ENCODE measurements around the gene FGF11. TPM values are rescaled to one million over a fixed set of nuclear protein-coding genes. Genes with fewer than 3 reads are reported as not detected.

The FGF11 gene
- total and polyA plus RNA-seq, 2 of the 13 experiments (the other 11 are each of a cell fraction or from before 2014, with no cell fraction given), result 0.20 to 7.6 TPM

DNA sequence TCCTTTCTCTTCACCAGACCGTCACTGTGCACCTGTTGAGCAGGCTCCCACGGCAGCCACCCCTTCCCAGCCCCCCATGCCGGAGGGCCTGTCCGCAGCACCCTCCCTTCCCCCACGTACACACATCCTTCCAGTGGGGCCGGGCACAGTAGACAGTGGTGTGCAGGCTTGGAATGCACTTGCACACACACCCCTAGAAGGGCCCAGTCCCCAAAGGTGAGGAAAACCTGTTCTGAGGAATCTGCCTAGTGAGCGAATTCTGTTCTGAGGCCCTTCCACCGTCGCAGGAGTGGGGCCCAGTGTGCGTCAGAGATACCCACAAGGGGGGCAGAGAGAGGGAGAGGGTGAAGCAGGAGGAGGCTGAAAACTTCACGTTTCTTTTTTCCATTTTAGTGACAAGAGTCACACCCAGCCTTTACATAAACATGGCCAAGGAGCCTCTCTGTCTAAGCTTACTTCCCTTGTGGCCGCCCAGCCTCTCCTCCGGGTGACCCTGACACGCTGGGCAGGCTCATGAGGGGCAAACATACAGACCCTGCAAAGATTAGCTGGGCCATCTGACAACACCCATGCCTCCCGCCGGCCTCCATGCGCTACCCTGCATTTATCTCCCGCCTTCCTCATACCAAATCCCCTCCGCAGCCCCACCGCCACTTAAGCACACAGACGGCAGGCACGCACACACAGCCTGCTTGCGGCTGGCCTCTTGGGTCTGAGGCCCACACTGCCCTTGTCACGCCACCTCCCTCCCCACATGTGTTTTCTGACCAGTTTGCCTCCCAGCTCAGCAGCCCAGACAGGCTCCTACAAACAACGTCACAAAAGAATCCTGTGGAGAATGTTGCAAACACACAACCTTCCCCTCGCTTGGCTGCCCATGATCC lies 38.3 kb downstream of the FGF11 start (continued):
- TF ChIP-seq, protein P1, sequence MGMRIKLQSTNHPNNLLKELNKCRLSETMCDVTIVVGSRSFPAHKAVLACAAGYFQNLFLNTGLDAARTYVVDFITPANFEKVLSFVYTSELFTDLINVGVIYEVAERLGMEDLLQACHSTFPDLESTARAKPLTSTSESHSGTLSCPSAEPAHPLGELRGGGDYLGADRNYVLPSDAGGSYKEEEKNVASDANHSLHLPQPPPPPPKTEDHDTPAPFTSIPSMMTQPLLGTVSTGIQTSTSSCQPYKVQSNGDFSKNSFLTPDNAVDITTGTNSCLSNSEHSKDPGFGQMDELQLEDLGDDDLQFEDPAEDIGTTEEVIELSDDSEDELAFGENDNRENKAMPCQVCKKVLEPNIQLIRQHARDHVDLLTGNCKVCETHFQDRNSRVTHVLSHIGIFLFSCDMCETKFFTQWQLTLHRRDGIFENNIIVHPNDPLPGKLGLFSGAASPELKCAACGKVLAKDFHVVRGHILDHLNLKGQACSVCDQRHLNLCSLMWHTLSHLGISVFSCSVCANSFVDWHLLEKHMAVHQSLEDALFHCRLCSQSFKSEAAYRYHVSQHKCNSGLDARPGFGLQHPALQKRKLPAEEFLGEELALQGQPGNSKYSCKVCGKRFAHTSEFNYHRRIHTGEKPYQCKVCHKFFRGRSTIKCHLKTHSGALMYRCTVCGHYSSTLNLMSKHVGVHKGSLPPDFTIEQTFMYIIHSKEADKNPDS (CRISPR knock-in tag; IDR thresholded peaks at IDR 0.05), result no peak
- TF ChIP-seq AGO1 (IDR thresholded peaks at IDR 0.05; ENCODE audit: low read depth, low read length, poor library complexity, severe bottlenecking), result no peak
- TF ChIP-seq, protein P2, sequence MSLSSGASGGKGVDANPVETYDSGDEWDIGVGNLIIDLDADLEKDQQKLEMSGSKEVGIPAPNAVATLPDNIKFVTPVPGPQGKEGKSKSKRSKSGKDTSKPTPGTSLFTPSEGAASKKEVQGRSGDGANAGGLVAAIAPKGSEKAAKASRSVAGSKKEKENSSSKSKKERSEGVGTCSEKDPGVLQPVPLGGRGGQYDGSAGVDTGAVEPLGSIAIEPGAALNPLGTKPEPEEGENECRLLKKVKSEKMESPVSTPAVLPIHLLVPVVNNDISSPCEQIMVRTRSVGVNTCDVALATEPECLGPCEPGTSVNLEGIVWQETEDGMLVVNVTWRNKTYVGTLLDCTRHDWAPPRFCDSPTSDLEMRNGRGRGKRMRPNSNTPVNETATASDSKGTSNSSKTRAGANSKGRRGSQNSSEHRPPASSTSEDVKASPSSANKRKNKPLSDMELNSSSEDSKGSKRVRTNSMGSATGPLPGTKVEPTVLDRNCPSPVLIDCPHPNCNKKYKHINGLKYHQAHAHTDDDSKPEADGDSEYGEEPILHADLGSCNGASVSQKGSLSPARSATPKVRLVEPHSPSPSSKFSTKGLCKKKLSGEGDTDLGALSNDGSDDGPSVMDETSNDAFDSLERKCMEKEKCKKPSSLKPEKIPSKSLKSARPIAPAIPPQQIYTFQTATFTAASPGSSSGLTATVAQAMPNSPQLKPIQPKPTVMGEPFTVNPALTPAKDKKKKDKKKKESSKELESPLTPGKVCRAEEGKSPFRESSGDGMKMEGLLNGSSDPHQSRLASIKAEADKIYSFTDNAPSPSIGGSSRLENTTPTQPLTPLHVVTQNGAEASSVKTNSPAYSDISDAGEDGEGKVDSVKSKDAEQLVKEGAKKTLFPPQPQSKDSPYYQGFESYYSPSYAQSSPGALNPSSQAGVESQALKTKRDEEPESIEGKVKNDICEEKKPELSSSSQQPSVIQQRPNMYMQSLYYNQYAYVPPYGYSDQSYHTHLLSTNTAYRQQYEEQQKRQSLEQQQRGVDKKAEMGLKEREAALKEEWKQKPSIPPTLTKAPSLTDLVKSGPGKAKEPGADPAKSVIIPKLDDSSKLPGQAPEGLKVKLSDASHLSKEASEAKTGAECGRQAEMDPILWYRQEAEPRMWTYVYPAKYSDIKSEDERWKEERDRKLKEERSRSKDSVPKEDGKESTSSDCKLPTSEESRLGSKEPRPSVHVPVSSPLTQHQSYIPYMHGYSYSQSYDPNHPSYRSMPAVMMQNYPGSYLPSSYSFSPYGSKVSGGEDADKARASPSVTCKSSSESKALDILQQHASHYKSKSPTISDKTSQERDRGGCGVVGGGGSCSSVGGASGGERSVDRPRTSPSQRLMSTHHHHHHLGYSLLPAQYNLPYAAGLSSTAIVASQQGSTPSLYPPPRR (CRISPR knock-in tag; IDR thresholded peaks at IDR 0.05; ENCODE audit: borderline replicate concordance), result 0 out of 2 replicates have a peak, but pooled peaks have one; percentile 25
- TF ChIP-seq ZNF234 (CRISPR knock-in tag; conservative IDR thresholded peaks at IDR 0.05), result no peak
- TF ChIP-seq NFIC (IDR thresholded peaks at IDR 0.05; ENCODE audit: low read length), result no peak
- TF ChIP-seq ZNF501 (CRISPR knock-in tag; IDR thresholded peaks at IDR 0.05), result no peak
- TF ChIP-seq, protein P3, sequence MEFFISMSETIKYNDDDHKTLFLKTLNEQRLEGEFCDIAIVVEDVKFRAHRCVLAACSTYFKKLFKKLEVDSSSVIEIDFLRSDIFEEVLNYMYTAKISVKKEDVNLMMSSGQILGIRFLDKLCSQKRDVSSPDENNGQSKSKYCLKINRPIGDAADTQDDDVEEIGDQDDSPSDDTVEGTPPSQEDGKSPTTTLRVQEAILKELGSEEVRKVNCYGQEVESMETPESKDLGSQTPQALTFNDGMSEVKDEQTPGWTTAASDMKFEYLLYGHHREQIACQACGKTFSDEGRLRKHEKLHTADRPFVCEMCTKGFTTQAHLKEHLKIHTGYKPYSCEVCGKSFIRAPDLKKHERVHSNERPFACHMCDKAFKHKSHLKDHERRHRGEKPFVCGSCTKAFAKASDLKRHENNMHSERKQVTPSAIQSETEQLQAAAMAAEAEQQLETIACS (CRISPR knock-in tag; IDR thresholded peaks at IDR 0.05), result no peak
- no peak for TF ChIP-seq HMG20B (CRISPR knock-in tag; conservative IDR thresholded peaks at IDR 0.05)

Measured in HepG2 (cell line).